ENCODE results near the gene BBLN.

DNA sequence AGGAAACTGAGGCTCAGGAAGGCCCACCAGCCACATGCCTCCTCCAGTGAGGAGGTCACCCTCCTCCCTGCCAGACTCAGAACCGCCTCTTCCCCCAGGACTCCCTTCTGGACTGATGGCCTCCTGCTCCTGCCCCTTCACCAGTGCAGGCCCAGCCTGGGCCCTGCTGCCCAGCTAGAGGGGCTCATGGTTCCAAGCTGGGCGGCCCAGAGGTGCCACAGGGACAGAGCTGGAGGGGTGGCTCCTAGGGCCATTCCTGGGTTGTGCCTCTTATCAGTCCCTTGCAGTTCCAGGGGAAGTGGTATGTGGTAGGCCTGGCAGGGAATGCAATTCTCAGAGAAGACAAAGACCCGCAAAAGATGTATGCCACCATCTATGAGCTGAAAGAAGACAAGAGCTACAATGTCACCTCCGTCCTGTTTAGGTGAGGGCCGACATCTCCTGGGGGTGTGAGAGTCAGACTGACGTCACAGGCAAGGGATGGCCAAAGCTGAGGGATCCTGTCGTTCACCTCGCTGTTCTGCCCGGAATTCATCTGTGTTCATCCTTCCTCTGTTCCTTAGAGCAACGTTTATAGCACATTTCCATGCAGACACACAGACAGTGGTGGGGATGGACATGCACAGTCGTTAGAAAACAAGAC is 10.0 kb upstream of the BBLN start:
- no peak for TF ChIP-seq EZH2 (IDR thresholded peaks at IDR 0.05; ENCODE audit: borderline replicate concordance, low read depth, low read length, poor library complexity, severe bottlenecking)
- TF ChIP-seq, protein P1, sequence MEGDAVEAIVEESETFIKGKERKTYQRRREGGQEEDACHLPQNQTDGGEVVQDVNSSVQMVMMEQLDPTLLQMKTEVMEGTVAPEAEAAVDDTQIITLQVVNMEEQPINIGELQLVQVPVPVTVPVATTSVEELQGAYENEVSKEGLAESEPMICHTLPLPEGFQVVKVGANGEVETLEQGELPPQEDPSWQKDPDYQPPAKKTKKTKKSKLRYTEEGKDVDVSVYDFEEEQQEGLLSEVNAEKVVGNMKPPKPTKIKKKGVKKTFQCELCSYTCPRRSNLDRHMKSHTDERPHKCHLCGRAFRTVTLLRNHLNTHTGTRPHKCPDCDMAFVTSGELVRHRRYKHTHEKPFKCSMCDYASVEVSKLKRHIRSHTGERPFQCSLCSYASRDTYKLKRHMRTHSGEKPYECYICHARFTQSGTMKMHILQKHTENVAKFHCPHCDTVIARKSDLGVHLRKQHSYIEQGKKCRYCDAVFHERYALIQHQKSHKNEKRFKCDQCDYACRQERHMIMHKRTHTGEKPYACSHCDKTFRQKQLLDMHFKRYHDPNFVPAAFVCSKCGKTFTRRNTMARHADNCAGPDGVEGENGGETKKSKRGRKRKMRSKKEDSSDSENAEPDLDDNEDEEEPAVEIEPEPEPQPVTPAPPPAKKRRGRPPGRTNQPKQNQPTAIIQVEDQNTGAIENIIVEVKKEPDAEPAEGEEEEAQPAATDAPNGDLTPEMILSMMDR (conservative IDR thresholded peaks at IDR 0.05; ENCODE audit: low read depth, low read length): no peak
